Retinal pigment epithelial cell (primary cell): Measurements from ENCODE around the gene LIMA1.
"Not testable (repeated sequence)": the region's sequence is repeated elsewhere in the genome, so short reads cannot be mapped to it uniquely, and the experiment has no call there.

Experiments used
- DNase-seq: peaks from one replicate; pipeline ENCODE4 v3.0.0-alpha.2; 2010; ENCODE audit warnings: low read depth
- H3K4me3 ChIP-seq: 2 replicates; pipeline ENCODE4 v1.5.1; 2011; ENCODE audit warnings: mild to moderate bottlenecking, low read length, control low read depth, moderate library complexity
- TF ChIP-seq, protein P1 (sequence below): conservative IDR thresholded peaks from 2 replicates; pipeline ENCODE4 v1.5.1; 2011; ENCODE audit warnings: low read depth, low read length, control low read depth, inconsistent platforms

Gene LIMA1

DNA sequence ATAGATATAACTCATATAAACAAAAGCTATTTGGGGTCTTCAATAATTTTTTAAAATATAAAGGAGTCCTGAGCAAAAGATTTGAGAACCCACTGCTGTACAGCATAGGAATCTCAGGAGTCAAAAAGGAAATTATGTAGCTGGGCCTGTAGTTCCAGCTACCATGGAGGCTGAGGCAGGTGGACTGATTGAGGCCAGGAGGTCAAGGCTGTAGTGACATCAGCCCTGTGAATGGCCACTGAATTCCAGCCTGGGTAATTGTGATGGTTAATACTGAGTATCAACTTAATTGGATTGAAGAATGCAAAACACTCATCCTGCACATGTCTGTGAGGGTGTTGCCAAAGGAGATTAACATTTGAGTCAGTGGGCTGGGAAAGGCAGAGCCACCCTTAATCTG, 126.7 kb downstream of the LIMA1 start:
- no peak for DNase-seq
- H3K4me3 ChIP-seq: no peak overlapping the region
- TF ChIP-seq, protein P1, sequence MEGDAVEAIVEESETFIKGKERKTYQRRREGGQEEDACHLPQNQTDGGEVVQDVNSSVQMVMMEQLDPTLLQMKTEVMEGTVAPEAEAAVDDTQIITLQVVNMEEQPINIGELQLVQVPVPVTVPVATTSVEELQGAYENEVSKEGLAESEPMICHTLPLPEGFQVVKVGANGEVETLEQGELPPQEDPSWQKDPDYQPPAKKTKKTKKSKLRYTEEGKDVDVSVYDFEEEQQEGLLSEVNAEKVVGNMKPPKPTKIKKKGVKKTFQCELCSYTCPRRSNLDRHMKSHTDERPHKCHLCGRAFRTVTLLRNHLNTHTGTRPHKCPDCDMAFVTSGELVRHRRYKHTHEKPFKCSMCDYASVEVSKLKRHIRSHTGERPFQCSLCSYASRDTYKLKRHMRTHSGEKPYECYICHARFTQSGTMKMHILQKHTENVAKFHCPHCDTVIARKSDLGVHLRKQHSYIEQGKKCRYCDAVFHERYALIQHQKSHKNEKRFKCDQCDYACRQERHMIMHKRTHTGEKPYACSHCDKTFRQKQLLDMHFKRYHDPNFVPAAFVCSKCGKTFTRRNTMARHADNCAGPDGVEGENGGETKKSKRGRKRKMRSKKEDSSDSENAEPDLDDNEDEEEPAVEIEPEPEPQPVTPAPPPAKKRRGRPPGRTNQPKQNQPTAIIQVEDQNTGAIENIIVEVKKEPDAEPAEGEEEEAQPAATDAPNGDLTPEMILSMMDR: no peak

DNA sequence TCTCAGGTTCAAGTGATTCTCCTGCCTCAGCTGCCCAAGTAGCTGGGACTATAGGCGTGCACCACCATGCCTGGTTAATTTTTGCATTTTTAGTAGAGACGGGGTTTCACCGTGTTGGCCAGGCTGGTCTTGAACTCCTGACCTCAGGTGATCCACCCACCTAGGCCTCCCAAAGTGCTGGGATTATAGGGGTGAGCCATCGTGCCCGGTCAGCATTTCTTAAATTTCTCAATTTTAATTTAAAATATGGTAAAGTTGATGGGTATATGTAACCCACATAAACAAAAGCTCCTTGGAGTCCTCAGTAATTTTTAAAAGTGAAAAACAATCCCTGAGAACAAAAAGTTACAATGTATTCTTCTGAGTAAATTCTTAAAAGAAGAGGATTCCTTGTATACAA, 128.4 kb downstream of the LIMA1 start:
- not testable (repeated sequence) for DNase-seq, H3K4me3 ChIP-seq

DNA sequence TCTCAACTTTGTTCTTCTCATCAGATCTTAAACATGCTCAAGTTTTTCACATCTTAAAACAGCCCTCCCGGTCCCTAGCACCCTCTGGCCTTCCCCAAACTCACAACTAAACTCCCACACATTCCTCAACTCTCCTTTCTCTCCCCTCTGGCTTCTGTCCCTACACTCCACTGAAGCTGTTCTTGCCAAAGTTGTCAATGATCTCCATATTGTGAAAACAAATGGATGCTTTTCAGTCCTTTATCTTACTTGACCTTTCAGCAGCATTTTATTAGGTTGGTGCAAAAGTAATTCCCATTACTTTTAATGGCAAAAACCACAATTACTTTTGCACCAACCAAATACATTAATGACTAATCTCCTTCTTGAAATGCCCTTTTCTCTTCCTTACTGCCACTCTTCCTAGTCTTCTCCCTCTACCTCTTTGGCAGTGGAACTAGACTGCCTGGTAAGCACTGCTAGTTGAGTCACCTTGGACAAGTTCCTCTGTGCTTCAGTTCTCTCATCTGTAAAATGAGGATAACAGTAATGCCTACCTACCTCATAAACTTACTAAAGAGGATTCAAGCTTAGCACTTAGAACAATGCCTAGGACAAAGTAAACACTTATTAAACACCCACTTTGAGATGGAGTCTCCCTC, 132.2 kb downstream of the LIMA1 start:
- TF ChIP-seq, protein P1: no peak
- no peak for DNase-seq
- H3K4me3 ChIP-seq: no peak overlapping the region

DNA sequence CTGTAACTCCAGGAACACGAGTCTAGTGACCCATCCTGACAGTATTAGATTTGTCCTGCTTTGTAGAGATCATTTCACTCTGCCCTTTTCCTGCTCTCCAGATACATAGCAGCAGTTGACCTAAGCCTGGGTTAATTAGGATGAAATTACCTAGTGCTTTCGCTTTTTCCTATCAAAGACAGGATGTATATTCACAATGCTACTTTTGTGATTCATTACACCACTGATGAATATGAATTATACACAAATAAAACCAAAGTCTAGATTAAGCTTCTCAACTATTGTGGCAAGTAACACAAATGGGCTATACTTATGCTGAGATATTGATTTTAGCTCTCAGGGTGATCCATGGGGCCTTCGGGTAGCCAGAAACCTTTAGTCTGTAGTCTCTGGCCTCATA, 134.0 kb downstream of the LIMA1 start:
- no peak overlapping the region for H3K4me3 ChIP-seq
- DNase-seq: no peak
- TF ChIP-seq, protein P1: no peak

DNA sequence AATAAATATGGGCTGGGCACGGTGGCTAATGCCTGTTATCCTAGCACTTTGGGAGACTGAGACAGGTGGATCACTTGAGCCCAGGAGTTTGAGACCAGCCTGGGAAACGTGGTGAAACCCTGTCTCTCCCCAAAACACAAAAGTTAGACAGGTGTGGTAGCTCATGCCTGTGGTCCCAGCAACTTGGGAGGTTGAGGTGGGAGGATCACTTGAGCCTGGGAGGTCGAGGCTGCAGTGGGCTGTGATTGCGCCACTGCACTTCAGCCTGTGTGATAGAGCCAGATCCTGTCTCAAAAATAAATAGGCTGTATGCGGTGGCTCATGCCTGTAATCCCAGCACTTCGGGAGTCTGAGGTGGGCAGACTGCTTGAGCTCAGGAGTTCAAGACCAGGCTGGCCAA, 135.3 kb downstream of the LIMA1 start:
- not testable (repeated sequence) for H3K4me3 ChIP-seq, DNase-seq

DNA sequence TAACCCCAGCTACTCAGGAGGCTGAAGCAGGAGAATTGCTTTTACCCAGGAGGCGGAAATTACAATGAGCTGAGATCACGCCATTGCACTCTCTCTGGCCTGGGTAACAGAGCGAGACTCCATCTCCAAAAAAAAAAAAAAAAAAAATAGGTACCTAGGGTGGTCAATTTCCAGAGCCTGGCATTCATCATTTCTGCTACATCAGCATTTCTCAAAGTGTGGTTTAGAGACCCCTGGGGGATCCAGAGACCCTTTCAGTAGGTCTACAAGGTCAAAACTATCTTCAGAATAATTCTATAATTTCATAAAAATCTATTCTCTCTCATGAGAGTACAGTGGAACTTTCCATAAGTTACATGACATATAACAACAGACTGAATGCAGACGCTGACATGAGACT, 136.0 kb downstream of the LIMA1 start:
- H3K4me3 ChIP-seq: no peak overlapping the region
- TF ChIP-seq, protein P1: no peak
- no peak for DNase-seq

DNA sequence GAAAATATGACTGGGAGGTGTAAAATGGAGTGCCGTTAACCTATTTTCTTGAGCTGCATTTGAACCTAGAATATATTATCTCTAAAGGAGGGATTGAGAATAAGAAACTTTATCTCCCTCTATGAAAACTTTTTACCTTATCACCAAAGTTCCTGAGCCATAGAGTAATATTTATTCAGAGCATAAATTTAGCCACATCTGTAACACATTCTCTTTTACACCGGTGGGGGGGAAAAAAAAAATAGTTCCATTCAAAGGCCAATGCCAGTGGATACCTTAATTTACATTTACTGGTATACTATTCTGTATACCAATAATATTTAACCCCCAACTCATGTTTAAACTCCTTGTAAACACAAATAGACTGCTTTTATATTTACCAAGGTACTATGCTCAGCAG, 137.9 kb downstream of the LIMA1 start:
- TF ChIP-seq, protein P1: no peak
- no peak overlapping the region for H3K4me3 ChIP-seq
- DNase-seq: no peak

DNA sequence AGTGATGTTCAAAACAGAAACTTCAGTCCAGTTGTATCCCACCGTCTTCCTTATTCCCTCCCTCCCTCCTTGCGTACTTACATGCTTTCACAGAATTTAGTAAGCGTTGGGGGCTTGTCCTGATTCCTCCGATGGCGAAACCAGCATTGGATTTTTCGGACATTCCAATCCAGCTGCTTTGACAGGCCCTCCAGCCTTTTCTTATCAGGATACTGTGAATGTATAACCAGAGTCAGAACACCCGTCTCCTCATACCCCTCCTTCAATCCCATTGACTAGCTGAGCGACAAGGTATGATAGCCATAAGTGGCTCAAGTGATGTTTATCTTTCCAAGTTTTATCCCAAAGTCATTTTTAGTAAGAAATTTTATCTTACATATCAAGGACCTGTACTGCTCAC, 140.3 kb downstream of the LIMA1 start:
- no peak for DNase-seq
- TF ChIP-seq, protein P1: no peak
- H3K4me3 ChIP-seq: no peak overlapping the region
